Measurements from ENCODE around the gene PPARA.
A peak's percentile ranks its signal among the peaks of the same experiment; 100 is the strongest.

Gene PPARA

DNA sequence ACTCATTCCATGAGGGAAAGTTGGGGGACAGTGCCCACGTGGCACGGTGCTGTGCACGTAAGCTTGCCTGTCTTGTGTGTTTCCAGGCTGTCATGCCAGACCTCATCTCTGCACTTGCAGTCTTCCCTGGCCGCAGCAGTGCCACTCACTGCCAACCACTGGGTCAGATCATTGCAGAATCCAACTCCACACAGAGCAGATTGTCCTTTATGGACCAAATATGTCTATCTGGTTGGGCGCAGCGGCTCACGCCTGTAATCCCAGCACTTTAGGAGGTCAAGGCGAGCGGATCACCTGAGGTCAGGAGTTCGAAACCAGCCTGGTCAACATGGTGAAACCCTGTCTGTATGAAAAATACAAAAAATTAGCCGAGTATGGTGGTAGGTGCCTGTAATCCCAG lies 4.4 kb upstream of the PPARA start:
- DNase-seq: no peak

DNA sequence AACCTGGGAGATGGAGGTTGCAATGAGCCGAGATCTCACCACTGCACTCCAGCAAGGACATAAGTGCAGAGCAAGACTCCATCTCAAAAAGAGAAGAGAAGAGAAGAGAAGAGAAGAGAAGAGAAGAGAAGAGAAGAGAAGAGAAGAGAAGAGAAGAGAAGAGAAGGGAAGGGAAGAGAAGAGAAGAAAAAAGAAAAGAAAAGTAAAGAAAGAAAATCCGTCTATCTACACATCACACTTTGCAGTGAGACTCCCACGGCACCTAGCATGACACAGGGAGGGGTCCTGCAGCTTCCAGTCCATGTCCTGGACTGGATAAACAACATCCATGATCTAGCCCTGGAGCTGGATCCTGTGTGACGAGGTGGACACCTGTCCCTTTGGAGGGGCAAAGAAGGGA lies 4.0 kb upstream of the PPARA start:
- no peak for DNase-seq

DNA sequence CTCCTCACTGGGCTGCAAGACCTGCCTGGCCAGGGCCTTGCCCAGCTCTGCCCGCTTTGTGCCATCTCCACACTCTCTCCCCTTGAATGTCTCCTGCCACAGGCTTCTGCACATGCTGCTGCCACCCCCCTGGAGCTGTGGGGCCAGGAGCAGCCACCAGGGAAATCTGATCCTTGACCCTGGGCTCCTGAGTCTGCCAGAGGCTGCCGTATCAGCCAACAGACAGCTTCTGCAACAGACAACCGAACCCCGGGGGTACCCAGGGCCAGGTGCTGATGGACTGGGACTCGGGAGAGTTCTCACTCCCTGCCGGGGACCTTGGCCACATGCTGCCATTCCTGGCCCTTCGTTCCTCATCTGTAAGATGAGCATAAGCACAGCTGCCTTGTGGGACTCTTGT lies 3.3 kb upstream of the PPARA start:
- DNase-seq: no peak

DNA sequence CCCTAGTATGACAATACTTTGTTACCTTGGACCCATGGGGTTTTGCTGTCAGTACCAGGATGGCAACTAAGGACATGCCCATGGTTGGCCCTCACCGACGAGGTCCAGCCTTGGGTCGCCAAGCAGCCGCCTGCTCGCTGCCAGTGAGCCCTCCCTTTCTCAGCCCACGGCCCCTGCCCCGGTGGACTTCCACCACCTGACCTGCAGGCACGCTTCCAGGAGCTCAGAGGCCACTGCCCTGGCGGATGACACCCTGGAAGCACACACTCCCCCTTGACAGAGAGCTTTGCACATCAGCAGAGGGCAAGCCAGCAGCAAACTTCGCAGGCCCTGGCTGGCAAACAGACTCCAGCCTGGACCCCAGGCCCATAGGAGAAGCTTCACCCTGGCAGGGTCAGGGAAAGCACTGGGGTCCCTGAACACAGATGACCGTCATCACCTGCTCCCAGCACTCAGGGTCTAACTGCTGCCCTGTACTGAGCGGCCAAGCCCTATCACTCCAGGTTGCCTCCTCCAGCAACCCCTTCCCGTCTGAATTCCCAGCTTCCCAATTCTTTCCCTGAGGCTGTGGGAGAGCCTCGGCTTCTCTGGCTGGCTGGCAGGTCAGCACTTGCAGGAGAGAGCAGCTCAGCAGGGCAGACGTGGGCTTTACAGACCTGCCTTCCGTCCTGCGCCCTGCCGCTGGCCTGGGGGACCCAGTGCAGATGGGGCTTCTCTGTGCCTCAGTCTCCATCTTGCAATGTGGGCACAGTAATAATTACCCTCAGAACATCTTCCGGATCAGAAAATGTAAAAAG lies 2.7 kb upstream of the PPARA start:
- no peak for DNase-seq

DNA sequence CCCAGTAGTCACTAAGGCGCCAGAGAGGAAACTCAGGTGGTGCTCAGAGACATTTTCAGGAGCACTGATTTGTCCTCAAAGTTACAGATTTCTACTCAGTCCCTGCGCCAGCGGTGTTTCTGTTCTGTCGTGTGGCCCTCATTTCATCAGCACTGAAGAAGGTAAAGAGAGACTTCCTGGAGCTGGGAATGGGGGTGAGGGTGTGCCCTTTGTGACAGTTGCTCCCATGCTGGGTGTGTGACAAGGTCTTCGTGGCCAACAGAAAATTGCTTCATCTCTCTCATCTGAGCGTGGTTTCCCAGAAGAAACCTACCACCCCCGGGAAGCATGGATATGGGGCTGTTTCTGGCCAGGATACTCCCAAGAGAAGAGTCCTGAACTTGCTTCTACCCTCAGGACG lies 2.0 kb upstream of the PPARA start:
- DNase-seq: no peak

DNA sequence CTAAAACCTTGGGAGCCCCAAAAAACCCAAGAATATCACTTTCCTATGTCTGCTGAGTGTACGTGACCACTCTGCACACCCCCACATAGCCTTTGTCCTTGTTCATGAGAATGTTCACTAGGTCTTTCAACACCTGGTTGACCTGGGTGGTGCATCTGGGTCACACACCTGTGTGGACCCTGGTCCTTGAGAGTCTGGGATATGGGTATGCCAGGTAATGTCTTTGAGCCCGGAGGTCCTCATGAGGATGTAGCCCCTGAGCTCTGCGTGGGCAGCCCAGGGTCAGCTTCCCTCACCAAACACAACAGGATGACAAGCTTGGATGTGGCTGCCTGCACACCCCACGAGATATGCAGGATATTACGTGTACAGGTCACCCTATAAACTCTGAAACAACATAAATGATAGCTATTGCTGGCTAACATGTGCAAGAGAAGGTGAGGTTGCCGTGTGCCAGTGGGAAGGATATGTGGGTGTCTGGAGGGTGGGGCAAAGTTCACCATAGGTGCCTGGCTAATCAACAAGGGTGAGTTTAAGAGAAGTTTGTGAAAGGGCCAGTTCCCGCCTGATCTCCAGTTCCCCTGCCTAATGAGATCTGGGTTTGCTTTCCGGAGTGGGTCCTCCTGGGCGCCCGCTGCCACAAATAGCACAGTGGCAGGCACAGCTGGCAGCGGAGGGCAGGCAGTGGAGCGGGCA lies 1.4 kb upstream of the PPARA start:
- DNase-seq: no peak

DNA sequence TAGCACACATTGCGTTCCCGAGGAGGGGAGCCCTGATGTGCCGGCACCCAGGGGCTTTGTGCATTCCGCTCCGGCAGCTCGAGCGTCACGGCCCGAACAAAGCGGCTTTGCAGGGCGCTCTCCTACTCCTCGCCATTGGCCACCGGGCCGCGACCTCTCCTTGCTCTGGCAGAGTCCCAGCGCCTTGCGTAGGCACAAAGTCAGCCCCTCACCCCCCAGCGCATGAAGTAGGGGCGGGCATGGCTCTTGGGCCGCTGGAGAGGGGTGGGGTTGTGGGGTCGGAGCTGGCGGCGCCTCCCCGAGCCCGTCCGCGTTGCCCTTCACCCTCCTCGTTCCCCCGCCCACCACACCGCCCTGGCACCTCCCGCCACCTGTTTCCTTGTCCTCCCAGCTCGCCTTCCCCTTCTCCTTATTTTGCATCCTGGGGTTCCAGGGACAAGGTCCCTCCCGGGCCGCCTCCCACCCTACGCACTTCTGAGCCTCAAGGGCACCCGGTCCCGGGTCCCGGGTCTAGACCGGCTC lies 753 bp upstream of the PPARA start:
- DNase-seq: peak; percentile 20

DNA sequence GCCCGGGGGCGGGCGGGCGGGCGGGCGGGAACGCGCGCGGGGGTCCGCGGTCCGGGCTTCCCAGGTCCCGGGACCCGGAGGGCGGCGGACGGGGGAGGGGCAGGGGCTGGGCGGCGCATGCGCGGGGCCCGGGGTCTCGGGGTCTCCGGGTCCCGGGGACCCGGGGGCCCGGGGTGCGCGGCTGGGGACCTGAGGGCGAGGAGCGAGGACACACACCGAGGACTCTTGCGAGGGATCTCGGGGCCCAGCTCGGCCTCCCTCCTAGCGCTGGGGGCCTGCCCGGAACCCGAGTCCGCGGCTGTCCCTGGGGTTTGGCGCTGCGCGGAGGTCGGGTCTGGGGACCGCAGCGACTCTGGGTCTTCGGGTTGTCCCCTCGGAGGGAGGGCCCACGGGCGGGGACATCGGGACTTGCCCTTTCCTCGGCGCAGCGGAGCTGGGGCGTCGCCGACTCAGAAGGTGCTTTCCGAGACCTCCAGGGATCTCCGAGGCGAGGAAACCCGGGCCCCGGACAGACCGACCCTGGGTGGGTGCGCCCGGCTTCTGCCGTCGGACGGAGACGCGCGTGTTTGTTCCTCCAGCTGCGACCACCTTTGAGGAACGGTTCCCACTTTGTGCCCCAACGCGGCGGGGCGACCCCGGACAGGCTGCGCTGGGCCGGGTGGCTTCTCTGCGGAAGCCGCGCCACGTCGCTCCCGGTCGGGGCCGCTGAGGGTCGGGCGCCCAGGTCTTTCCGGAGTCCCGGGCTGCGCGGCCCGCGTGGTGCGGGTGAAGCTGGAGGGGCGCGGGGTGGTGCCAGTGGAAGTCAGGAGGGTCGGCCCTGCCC lies 540 bp downstream of the PPARA start:
- DNase-seq: peak; percentile 48

DNA sequence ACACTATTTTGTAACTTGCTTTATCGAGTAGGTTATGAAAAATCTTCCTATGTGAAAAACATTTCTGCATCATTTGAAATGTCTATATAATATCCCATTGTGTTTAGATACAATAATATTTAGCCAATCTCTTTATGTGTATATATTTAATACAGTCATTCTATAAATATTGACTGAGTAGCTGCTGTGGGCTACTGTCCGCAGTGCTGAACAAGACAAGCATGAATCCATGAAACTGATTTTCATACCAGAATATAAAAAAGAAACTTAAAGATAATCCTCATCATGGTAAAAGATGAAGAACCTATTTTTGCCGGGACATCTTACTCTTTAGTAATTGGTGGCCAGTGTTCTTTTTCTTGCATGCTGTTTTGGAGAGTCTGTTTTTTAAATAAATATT lies 3.6 kb downstream of the PPARA start:
- DNase-seq: no peak

DNA sequence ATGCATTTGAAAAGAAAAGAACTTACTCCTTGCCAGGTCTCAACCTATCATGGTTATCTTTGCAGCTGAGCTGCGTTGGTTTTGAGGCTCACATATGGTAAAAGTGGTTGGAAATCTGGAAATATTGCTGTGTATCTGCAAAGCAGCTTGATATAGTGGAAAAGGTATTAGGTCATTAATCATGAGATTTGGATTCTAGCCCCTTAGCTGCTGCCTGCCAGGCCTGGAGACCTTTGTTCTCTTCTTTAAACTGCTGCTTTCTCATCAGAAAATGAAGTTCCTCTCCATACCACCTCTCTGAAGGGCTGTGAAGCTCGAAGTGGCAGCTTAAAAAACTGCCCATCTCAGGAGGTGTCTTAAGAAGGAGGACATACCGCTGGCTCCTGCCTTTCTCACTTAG lies 5.7 kb downstream of the PPARA start:
- DNase-seq: no peak

DNA sequence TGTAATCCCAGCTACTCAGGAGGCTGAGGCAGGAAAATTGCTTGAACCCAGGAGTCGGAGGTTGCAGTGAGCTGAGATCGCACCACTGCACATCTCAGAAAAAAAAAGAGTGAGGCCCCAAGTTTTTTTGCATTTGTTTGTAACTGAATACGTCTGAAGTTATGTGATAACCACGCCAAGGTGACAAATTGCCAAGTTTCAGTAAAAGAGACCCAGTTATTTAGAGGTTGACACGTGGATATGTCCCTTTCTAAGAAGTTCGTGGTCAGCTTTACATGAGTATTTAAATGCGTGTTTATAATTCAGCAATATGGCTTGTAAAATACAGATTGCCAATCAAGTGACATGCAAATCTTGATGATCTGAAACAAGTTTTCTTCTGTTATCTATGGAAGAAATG lies 8.0 kb downstream of the PPARA start:
- no peak for DNase-seq

DNA sequence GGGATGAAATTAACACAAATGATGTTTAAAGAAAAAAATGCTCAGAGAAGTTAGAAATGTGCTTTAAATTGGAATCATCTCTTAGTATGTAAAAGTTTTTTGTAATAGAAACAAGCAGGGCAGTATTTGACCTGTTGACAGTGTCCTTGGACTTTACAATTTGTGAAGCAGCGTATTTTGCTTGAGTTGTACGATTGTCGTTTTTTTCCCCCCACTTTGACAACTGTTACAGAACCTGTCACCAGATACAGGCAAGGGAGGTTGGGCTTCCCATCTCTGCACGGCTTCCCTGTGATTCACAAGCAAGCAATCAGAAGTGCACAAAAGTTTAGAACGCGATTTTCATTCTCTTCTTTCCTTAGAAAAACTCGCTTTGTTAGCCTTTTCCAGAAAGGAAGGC lies 8.9 kb downstream of the PPARA start:
- no peak for DNase-seq

DNA sequence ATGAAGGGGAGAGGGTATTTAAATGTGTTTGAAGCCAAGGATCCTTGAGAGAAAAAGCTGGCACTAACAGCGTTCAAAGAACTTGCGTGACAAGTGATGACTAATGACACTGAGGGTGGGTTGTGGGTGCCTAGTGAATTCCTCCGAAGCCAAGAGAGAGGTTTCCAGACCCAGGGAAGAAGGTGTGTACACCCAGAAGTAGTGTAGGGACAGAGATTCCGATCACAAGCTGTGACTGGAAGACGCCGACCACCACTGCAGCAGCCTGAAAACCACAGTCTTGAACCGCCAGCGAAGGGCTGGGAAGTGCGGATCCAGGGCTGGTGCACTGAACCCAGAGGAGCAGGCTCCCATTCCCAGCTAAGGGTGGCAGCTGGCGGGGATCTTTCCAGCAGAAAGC lies 9.5 kb downstream of the PPARA start:
- no peak for DNase-seq

DNA sequence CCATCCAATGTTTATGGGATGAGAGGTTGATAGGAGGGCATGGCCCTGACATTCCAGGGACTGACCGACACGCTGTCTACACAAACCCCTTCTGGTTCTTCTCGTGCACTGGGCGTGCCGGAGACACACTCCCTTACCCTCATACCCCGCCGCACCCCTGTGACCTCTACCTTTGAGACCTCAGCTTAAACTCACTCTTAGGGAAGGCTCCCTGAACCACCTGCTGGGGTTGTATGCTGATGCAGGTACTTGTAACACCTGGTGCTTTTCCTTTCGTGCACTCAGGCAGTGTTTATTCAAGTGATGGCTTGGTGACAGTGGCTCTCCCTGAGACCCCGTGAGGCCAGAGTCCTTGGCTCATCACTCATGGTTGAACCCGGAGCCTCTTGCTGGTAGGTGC lies 12.0 kb downstream of the PPARA start:
- no peak for DNase-seq

DNA sequence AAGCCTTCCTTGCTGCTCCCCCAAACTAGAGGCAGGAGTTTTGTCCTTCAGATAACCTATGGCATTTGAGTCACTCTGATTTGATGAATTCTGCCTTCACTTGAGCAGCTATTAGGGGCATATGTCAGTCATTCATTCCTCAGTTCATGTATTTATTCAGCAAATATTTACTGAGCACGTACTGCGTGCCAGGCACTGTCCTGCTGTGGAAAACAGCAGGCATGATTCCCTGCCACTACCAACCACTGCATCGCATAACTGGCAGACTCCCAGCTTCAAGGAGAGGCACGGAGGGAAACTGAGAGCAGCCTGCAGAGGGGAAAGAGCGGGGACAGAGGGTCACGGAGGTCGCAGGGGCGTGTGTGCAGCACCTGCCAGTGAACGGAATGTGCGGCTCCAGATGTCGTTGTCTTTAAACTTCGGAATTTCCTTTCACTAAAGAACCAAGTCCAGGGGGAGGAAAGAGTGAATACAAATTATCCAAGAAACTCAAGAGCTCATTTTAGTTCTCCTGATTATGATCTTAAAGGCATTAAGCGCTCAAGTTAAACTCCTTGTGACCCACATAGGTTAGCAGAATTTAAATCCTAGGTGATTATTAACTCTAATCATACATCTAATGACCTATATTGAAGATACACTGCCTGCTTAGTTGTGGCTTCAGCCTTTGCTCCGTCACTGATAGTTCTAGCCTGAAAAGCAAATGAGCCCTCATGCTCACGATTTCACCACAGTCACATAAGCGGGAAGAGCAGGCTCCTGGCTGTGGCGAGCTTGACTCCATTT lies 12.6 kb downstream of the PPARA start:
- DNase-seq: no peak

DNA sequence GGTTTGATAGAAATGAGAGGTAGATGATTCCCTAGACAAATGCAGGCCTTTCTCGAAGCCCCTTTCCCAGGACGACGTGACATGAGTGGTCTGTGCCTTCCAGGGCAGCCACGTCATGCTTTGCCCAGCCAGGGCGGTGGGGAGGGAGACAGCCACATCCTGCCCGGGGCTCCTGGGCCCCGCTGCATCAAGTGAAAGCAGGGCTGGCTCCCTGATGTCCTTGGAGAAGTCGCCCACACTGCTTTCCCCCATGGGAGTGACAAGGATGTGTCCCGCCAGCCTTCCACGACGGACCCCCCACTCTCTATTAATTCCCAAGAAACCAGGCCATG lies 13.2 kb downstream of the PPARA start:
- DNase-seq: no peak

DNA sequence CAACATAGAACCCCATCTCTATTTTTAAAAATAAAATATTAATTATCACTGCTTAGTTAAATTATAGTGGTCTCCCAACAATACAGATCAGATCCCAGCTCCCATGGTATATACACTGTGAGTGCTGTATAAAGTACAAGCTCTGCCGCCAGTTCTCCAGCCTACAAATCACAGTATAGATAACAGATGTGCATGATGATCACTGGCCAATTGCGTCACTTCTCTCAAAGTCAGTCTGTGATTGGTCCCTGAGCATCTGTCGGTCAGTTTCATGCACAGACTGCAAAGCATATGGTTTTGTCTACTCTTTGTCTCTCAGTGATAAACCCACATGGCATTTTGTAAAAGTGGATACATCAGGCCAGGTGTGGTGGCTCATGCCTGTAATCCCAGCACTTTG lies 15.7 kb downstream of the PPARA start:
- DNase-seq: no peak

DNA sequence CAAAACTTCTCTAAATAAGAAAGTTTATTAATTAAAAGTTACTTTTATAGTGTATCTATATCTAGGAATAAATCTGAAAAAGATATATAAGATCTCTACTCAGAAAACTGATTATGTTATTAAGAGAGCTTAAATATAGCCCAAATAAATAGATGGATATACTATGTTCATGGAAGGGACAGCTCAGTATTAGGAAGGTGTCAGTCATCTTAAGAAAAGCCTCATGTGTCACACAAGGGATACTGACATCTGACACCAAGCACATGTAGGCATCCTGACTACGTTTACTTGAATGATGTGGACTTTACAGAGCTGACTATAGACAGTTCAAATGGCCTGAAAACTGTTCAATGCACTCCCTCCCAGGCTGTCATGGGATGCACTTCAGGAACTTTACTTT lies 19.3 kb downstream of the PPARA start:
- no peak for DNase-seq

DNA sequence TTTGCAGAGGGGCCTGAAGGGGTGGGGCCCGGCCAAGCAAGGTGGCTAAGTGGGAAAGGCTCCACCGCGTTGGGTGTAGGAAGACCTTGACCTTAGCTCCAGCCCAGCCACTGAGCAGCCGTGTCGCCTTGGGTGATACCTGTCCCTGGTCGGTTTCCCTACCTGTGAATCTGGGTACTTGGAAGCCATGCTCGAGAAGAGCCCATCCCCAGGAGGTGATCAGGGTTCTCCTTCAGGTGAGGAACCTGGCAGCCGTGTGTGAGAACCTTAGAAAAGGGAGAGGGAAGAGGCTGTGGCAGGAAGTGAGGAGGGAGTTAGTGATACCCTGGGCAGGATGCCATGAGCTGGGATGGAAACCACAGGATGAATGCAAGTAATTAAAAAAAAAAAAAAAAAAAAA lies 21.6 kb downstream of the PPARA start:
- DNase-seq: no peak

DNA sequence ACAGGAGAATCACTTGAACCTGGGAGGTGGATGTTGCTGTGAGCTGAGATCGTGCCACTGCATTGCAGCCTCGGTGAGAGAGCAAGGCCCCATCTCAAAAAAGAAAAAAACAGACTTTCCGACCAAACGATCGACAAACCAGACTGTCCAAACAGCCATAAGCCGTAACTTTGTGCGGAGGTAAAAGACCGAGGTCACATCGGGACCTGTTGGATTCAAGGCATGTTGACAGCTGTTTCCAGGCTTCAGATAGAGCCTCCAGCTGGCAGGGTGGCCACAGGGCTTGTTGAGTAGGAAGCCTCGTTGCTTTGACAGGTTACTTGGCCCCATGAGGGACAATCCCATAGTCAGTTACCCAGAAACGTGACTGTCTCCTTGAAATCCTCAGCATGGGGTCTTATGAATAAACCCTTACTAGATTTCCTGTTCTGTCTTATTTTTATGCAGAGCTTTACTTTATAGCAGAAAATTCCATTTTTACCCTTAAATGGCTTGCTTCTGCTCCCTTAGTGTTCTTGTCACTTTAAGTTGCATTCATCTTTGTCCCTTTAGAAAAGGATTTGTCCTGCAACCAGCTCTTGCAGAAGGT lies 22.3 kb downstream of the PPARA start:
- DNase-seq: no peak

DNA sequence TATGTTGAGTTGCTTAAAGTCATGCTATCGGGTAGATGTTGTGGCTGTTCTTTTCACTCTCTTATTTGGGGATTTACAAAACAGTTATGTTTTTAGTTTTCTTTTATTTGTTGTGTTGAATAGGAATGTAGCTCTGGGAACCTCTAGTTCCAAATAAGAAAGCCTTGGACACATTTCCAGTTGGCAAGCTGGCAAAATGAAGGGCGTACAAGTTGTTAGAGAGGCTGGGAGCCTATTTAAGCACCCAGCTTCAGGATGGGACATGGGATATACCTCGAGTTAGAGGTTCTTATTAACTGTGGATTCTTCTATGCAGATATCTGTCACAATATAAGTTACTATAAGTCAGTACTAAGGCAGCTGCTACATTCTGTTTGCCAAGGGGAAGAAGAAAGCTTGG lies 22.8 kb downstream of the PPARA start:
- DNase-seq: no peak

DNA sequence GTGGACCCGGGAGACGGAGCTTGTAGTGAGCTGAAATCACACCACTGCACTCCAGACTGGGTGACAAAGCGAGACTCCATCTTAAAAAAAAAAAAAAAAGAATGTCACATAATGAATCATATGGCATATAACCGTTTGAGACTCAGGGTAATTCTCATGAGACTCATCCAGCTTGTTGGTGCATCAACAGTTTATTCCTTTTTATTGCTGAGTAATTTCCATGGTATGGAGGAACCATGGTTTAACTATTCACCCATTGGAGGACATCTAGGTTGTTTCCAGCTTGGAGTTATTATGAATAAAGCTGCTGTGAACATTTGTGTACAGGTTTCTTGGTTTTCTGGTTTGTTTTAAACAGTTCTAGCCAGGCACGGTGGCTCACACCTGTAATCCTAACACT lies 25.3 kb downstream of the PPARA start:
- DNase-seq: no peak

All from stimulated activated CD4-positive, alpha-beta T cell treated with anti-CD3 and anti-CD28 coated beads, Interleukin-12 subunit alpha, Interleukin-12 subunit beta, amount 100 ng/mL, for 4 hours (primary cell).